Measurements from ENCODE around the gene DISC1. TPM values are rescaled to one million over a fixed set of nuclear protein-coding genes. Genes with fewer than 3 reads are reported as not detected.

The DISC1 gene
- total RNA-seq, 1 experiment from 2014 or later = 1.8 TPM

DNA sequence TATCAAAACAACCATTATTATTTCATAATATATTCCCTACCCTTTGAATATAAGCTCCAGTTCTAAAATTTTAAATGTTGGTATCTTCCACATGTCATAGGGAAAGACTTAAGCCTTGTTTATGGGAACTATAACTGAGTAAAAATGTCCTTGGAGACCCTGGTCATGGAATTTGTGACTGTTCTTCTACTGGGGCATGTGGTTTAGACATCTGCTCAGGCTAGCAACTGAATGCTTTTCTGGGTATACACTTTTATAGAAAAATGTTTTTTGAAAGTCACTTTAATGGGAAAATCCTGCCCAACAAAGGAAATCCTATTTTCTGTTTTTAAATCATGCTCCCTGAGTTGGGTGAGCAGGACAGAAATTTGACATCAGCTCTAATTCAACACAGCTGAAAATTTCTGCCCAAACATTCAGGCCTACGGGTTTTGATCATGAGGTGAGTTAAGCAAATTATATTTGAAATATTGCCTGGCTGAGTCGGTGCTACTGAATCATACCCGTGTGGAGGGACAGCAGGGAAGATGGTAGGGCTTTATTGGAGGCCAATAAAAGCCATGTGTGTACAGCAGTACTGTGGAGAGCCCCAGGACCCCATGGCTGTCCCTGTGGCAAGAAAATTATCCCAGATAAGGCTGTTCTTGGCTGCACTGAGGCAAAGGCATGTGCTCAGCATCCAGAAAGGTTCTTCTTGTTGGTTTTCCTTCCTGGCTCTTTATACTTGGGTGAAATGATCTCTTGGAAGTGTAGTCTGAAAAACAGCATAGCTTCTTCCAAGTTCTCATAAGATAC is 391.8 kb downstream of the DISC1 start:
- BruUV-seq (replicated peaks) = no TSS peak
- Histone ChIP-seq H3K9me2 (ENCODE audit: insufficient read depth) (no peaks in the 10 kb centered on the region), H3K36me3 (ENCODE audit: control insufficient read depth in 1 of 2, insufficient read depth in 2 of 2, low read length in 2 of 2) (no peaks in the 10 kb centered on the region), H3K27ac (ENCODE audit: low read depth, low read length) (no peak overlapping the region), H3K4me3 (replicated peaks in 1 of 2; ENCODE audit: low read depth in 1 of 2, low read length in 2 of 2) (no peak overlapping the region), H3K4me2 (ENCODE audit: low read length) (no peak overlapping the region), H3K79me2 (ENCODE audit: insufficient read depth, low read length) (no peaks in the 10 kb centered on the region), H3K27me3 (ENCODE audit: insufficient read depth, low read length) (peaks cover 17% of the 10 kb centered on the region; the same call in 1 of the 2 replicates), H3K9me3 (ENCODE audit: control insufficient read depth in 1 of 2, insufficient read depth in 1 of 2, low read depth in 1 of 2, low read length in 2 of 2) (no peaks in the 10 kb centered on the region), H2AFZ (ENCODE audit: low read depth, low read length, poor library complexity, severe bottlenecking) (no peak overlapping the region), H3K4me1 (ENCODE audit: control insufficient read depth in 1 of 2, insufficient read depth in 2 of 2, low read length in 2 of 2) (no peaks in the 10 kb centered on the region), H4K20me1 (ENCODE audit: insufficient read depth) (no peaks in the 10 kb centered on the region), H3K9ac (ENCODE audit: low read length) (no peak overlapping the region)
- ChIA-PET POLR2A (no interaction called here), CTCF (no interaction called here), RAD21 (ENCODE audit: low non-redundant PET in 1 of 2, low total read pairs in 2 of 2, uncharacterized antibody in 2 of 2, unreplicated experiment in 2 of 2) (no interaction called here)
- intact Hi-C loops (cut with micrococcal nuclease) = no loop called here
- DNase-seq (ENCODE audit: low read depth, low spot score) (no peak), ATAC-seq (no peak)
- no peak for TF ChIP-seq EZH2phosphoT487 (IDR thresholded peaks at IDR 0.05; ENCODE audit: borderline replicate concordance)
- no peak for TF ChIP-seq POLR2A (IDR thresholded peaks at IDR 0.05; ENCODE audit: borderline replicate concordance, extremely low read depth, insufficient read depth, insufficient read length)
- TF ChIP-seq, protein P1, sequence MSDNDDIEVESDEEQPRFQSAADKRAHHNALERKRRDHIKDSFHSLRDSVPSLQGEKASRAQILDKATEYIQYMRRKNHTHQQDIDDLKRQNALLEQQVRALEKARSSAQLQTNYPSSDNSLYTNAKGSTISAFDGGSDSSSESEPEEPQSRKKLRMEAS (IDR thresholded peaks at IDR 0.05) = no peak
- TF ChIP-seq, protein P2, sequence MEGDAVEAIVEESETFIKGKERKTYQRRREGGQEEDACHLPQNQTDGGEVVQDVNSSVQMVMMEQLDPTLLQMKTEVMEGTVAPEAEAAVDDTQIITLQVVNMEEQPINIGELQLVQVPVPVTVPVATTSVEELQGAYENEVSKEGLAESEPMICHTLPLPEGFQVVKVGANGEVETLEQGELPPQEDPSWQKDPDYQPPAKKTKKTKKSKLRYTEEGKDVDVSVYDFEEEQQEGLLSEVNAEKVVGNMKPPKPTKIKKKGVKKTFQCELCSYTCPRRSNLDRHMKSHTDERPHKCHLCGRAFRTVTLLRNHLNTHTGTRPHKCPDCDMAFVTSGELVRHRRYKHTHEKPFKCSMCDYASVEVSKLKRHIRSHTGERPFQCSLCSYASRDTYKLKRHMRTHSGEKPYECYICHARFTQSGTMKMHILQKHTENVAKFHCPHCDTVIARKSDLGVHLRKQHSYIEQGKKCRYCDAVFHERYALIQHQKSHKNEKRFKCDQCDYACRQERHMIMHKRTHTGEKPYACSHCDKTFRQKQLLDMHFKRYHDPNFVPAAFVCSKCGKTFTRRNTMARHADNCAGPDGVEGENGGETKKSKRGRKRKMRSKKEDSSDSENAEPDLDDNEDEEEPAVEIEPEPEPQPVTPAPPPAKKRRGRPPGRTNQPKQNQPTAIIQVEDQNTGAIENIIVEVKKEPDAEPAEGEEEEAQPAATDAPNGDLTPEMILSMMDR (IDR thresholded peaks at IDR 0.05 in 2 of 3, conservative IDR thresholded peaks at IDR 0.05 in 1 of 3; ENCODE audit: borderline replicate concordance in 1 of 3, insufficient read depth in 1 of 3, low read depth in 2 of 3, low read length in 2 of 3) = no peak
- TF ChIP-seq POLR2AphosphoS5 (IDR thresholded peaks at IDR 0.05; ENCODE audit: low read depth, low read length) = no peak
- no peak for TF ChIP-seq RAD21 (IDR thresholded peaks at IDR 0.05; ENCODE audit: low read depth)
- TF ChIP-seq, protein P3, sequence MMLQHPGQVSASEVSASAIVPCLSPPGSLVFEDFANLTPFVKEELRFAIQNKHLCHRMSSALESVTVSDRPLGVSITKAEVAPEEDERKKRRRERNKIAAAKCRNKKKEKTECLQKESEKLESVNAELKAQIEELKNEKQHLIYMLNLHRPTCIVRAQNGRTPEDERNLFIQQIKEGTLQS (IDR thresholded peaks at IDR 0.05) = no peak
- no peak for TF ChIP-seq FOSL1 (IDR thresholded peaks at IDR 0.05; ENCODE audit: low read depth)
- no peak for TF ChIP-seq SRF (IDR thresholded peaks at IDR 0.05; ENCODE audit: low read depth)
- no peak for TF ChIP-seq SP1 (IDR thresholded peaks at IDR 0.05; ENCODE audit: low read depth)
- TF ChIP-seq ZFX (IDR thresholded peaks at IDR 0.05) = no peak
- TF ChIP-seq YY1 (IDR thresholded peaks at IDR 0.05; ENCODE audit: extremely low read depth, insufficient replicate concordance, low read depth, low read length) = no peak
- TF ChIP-seq EGR1 (IDR thresholded peaks at IDR 0.05; ENCODE audit: low read depth) = no peak
- no peak for TF ChIP-seq SIN3A (IDR thresholded peaks at IDR 0.05; ENCODE audit: low read depth)
- no peak for TF ChIP-seq CBX3 (IDR thresholded peaks at IDR 0.05; ENCODE audit: low read depth)
- TF ChIP-seq ZNF274 (IDR thresholded peaks at IDR 0.05; ENCODE audit: low read depth, low read length) = no peak
